Activated T-cell treated with anti-CD3 and anti-CD28 coated beads, Interleukin-2, amount 50 U/mL, for 24 hours (primary cell): ENCODE results near the gene SH3YL1.

Source experiments
- DNase-seq: peaks from one replicate; pipeline ENCODE4 v3.0.0-alpha.2; 2020
- H3K27ac Mint-ChIP-seq: 2 replicates; pipeline ENCODE4 v1.8.0; 2020; ENCODE audit warnings: mild to moderate bottlenecking, mixed read lengths
- H3K27me3 Mint-ChIP-seq: 2 replicates; pipeline ENCODE4 v1.8.0; 2020; ENCODE audit warnings: mixed read lengths
- H3K36me3 Mint-ChIP-seq: 2 replicates; pipeline ENCODE4 v1.8.0; 2020; ENCODE audit warnings: low read depth, mixed read lengths
- H3K4me1 Mint-ChIP-seq: 2 replicates; pipeline ENCODE4 v1.8.0; 2020; ENCODE audit warnings: low read depth, mixed read lengths
- H3K4me3 Mint-ChIP-seq: 2 replicates; pipeline ENCODE4 v1.8.0; 2020; ENCODE audit warnings: mild to moderate bottlenecking, moderate library complexity, mixed read lengths
- H3K9me3 Mint-ChIP-seq: 2 replicates; pipeline ENCODE4 v1.8.0; 2020; ENCODE audit warnings: mixed read lengths

Gene SH3YL1

DNA sequence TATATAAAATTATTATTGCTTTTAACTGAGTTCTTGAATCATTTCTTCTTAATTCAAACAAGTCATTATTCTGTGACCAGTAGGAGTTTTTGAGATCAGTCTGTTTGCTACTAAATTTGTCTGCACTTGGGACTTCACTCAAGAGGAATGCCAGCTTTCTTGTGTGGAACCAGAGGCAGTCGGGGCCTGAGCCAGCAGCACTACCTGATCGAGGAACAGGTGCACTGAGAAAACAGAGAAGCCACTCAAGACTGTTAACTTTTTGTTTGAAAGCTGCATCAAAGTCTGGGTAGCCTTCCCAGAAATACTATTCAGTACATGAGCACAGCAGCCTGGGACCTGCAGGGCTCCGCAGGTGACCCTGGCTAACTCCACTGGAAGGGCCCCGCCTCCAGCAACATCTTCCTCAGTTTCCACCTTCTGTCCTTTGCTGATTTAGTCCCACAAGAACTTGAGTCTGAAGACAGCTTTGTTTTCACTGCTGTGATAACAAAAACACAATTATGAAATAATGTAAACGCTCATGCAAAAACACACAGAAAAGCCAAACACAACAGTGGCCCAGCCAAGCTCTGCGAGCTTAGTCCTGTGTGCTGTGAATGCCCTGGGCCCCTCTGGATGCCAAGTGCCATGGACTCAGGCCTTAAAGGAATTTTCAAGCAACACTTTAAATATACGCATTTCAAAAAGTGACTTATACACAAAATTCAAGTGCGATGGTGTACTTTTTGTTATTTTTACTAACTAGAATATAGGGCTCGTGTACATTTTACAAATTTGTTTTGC lies 62.0 kb downstream of the SH3YL1 start:
- H3K4me3 Mint-ChIP-seq = no peak overlapping the region
- H3K4me1 Mint-ChIP-seq = peaks cover 13% of the 10 kb centered on the region
- H3K9me3 Mint-ChIP-seq = peaks cover 2% of the 10 kb centered on the region
- no peaks in the 10 kb centered on the region for H3K27me3 Mint-ChIP-seq
- no peak overlapping the region for H3K27ac Mint-ChIP-seq
- DNase-seq = no peak
- no peaks in the 10 kb centered on the region for H3K36me3 Mint-ChIP-seq

GRCh38 chr2:199041-199966 lies 64.5 kb downstream of the SH3YL1 start:
- DNase-seq = no peak
- Mint-ChIP-seq H3K36me3 (no peaks in the 10 kb centered on the region), H3K27me3 (no peaks in the 10 kb centered on the region), H3K4me3 (no peak overlapping the region), H3K9me3 (no peaks in the 10 kb centered on the region), H3K27ac (no peak overlapping the region), H3K4me1 (peaks cover 13% of the 10 kb centered on the region)

GRCh38 chr2:196406-196805 lies 67.4 kb downstream of the SH3YL1 start:
- Mint-ChIP-seq H3K4me3 (no peak overlapping the region), H3K9me3 (no peaks in the 10 kb centered on the region), H3K27ac (no peak overlapping the region), H3K27me3 (no peaks in the 10 kb centered on the region), H3K36me3 (no peaks in the 10 kb centered on the region), H3K4me1 (peaks cover 10% of the 10 kb centered on the region)
- DNase-seq = no peak

DNA sequence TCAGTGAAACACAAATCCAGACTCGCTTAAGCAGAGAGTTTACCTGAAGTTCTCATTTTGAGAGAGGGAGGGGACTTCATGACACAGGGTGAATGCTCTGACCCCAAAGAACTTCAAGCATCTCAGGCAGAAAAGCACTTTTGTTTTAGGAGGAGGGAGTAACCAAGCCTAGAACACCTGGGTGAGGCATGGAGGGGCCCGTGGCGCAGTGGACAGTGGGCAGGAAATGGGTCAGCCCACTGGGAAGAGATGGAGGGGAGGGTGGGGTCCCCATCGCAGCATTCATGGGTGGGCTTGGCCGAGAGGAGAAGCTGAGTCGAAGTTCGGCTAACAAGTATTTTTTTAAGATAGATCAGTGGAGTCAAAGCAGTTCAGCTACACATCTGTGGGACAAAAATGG lies 67.9 kb downstream of the SH3YL1 start:
- Mint-ChIP-seq H3K27ac (peak overlapping the region; percentile 22), H3K4me3 (no peak overlapping the region), H3K9me3 (no peaks in the 10 kb centered on the region), H3K27me3 (no peaks in the 10 kb centered on the region), H3K4me1 (peaks cover 10% of the 10 kb centered on the region), H3K36me3 (no peaks in the 10 kb centered on the region)
- no peak for DNase-seq

DNA sequence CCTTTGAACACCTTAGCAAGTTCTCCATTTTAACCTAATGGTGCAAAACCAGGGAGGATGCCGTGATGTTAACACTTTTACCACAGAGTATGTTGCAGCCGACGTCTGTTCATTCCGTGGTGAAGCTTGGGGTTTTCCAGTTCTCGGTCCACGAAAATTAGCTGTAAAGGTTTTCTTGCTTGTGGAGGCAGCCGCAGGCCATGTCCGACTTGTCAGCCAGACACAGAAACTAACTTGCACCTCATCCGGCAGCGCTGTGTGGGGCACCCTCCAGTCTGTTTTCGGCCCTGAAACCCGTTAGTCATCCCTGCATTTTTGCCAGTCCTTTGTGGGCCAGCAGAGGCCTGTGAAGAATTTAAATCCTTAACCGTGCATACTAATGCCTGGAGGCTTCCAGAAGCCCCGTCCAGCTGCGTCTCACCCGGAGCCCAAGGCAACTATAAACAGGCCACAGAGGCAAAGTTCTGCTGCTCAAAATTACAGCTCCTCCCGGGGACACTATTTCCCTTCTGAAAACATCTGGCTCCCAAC lies 70.6 kb downstream of the SH3YL1 start:
- no peak overlapping the region for H3K27ac Mint-ChIP-seq
- no peak overlapping the region for H3K4me3 Mint-ChIP-seq
- H3K4me1 Mint-ChIP-seq = peaks cover 10% of the 10 kb centered on the region
- DNase-seq = peak; percentile 36
- H3K36me3 Mint-ChIP-seq = no peaks in the 10 kb centered on the region
- no peaks in the 10 kb centered on the region for H3K27me3 Mint-ChIP-seq
- peaks cover 5% of the 10 kb centered on the region for H3K9me3 Mint-ChIP-seq

DNA sequence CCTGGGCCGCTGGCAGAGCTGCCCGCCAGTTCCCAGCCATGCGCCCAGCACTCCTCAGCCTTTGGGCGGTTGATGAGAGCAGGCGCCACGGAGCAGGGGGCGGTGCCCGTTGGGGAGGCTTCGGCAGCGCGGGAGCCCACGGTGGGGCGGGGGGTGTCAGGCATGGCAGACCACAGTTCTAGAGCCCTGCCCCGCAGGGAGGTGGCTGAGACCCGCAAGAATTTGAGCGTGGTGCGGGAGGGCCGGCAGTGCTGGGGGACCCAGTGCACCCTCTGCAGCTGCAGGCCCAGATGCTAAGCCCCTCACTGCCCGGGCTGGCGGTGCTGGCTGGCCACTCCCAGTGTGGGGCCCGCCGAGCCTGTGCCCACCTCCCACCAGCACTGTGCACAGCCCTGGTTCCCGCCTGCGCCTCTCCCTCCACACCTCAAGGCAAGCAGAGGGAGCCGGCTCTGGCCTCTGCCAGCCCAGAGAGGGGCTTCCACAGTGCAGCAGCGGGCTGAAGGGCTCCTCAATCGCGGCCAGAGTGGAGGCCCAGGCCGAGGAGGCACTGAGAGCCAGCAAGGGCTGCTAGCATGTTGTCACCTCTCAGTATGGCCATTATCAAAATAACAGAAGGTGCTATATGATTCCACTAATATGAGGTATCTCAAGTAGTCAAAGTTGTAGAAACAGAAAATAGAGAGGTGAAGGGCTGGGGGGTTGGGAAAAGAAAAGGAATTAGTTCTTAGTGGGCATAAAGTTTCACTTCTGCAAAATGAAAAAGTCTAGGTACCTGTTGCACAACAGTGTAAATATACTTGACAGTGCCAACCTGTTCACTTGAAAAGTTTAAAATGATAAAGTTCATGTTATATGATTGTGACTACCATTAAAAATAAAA lies 72.3 kb downstream of the SH3YL1 start:
- Mint-ChIP-seq H3K27me3 (no peaks in the 10 kb centered on the region), H3K4me3 (no peak overlapping the region), H3K9me3 (peaks cover 14% of the 10 kb centered on the region), H3K36me3 (peaks cover 3% of the 10 kb centered on the region), H3K4me1 (peaks cover 10% of the 10 kb centered on the region), H3K27ac (no peak overlapping the region)
- no peak for DNase-seq

GRCh38 chr2:187825-188224 lies 76.0 kb downstream of the SH3YL1 start:
- peaks cover 32% of the 10 kb centered on the region for H3K9me3 Mint-ChIP-seq
- no peaks in the 10 kb centered on the region for H3K27me3 Mint-ChIP-seq
- no peak overlapping the region for H3K4me3 Mint-ChIP-seq
- no peak overlapping the region for H3K27ac Mint-ChIP-seq
- peaks cover 22% of the 10 kb centered on the region for H3K4me1 Mint-ChIP-seq
- H3K36me3 Mint-ChIP-seq = peaks cover 7% of the 10 kb centered on the region
- DNase-seq = no peak

- DNase-seq = no peak
- Mint-ChIP-seq H3K36me3 (peaks cover 8% of the 10 kb centered on the region), H3K9me3 (peaks cover 34% of the 10 kb centered on the region), H3K4me1 (peaks cover 19% of the 10 kb centered on the region), H3K27me3 (no peaks in the 10 kb centered on the region), H3K4me3 (no peak overlapping the region), H3K27ac (no peak overlapping the region)
Observed at GRCh38 chr2:185221-185620, 78.6 kb downstream of the SH3YL1 start.

GRCh38 chr2:184695-185094 lies 79.1 kb downstream of the SH3YL1 start:
- Mint-ChIP-seq H3K27me3 (no peaks in the 10 kb centered on the region), H3K4me3 (no peak overlapping the region), H3K27ac (no peak overlapping the region), H3K4me1 (peaks cover 19% of the 10 kb centered on the region), H3K36me3 (peaks cover 8% of the 10 kb centered on the region), H3K9me3 (peaks cover 32% of the 10 kb centered on the region)
- no peak for DNase-seq

GRCh38 chr2:182509-183122 lies 81.2 kb downstream of the SH3YL1 start:
- no peaks in the 10 kb centered on the region for H3K27me3 Mint-ChIP-seq
- H3K4me1 Mint-ChIP-seq = peaks cover 26% of the 10 kb centered on the region
- no peak overlapping the region for H3K27ac Mint-ChIP-seq
- DNase-seq = no peak
- no peak overlapping the region for H3K4me3 Mint-ChIP-seq
- H3K9me3 Mint-ChIP-seq = peaks cover 28% of the 10 kb centered on the region
- peaks cover 8% of the 10 kb centered on the region for H3K36me3 Mint-ChIP-seq

DNA sequence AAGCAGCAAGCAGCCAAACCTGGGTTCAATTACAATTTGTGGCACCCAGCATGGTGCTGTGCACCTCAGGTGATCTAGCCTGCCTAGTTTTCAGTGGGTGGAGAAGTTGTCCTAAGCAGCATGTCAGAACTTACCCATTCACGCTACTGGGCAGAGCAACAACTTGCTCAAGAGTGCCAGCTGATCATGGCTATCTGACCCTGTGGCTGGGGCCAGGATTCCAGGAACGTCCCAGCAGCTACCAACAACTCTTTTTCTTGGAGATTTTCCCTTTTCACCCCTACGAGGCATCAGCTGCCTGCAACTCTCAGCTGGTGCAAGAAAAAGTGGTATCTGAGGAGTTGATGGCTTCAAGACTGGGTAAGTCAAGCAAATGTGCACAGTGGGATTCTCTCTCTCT lies 83.5 kb downstream of the SH3YL1 start:
- no peak overlapping the region for H3K27ac Mint-ChIP-seq
- H3K36me3 Mint-ChIP-seq = peaks cover 4% of the 10 kb centered on the region
- no peak overlapping the region for H3K4me3 Mint-ChIP-seq
- peaks cover 48% of the 10 kb centered on the region for H3K4me1 Mint-ChIP-seq
- peaks cover 13% of the 10 kb centered on the region for H3K9me3 Mint-ChIP-seq
- no peaks in the 10 kb centered on the region for H3K27me3 Mint-ChIP-seq
- DNase-seq = no peak

DNA sequence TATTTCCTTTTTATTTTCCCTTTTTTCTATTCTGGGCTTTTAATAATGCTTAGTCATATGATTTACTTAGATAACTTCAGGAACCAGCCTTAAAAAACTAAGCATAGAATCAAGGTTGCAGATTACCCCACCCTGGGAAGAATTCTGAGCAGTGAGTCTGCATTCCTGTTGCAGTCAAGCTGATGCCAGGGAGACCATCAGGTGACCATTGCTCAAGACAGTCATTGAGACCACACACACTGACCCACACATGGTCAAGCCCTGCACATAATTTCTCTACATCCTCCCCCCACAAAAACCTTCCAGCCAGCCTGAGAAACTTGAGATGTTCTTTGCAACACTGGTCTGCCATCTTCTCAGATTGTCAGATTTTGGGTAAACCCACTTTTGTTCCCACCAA lies 83.9 kb downstream of the SH3YL1 start:
- Mint-ChIP-seq H3K27me3 (no peaks in the 10 kb centered on the region), H3K4me1 (peaks cover 48% of the 10 kb centered on the region), H3K27ac (no peak overlapping the region), H3K36me3 (peaks cover 4% of the 10 kb centered on the region), H3K9me3 (peaks cover 9% of the 10 kb centered on the region), H3K4me3 (no peak overlapping the region)
- DNase-seq = no peak

DNA sequence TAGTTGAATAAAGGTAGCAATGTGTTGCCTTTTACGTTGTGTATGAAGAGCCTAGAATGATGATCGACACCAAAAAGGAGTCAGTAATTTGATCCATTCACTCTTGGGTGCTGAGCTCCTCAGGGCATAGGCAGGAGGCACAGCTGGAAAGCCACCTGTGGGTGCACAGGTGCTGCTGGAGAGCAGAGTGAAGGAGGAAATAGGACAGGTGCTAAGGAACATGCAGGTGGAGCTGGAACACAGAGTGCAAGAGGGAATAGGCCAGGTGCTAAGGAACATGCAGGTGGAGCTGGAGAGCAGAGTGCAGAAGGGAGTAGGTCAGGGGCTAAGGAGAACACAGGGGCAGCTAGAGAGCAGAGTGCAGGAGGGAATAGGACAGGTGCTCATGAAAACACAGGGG lies 86.1 kb downstream of the SH3YL1 start:
- DNase-seq = no peak
- Mint-ChIP-seq H3K27ac (peak overlapping the region; percentile 11), H3K4me1 (peaks cover 34% of the 10 kb centered on the region), H3K9me3 (peaks cover 1% of the 10 kb centered on the region), H3K36me3 (peaks cover under 1% of the 10 kb centered on the region), H3K4me3 (no peak overlapping the region), H3K27me3 (no peaks in the 10 kb centered on the region)

DNA sequence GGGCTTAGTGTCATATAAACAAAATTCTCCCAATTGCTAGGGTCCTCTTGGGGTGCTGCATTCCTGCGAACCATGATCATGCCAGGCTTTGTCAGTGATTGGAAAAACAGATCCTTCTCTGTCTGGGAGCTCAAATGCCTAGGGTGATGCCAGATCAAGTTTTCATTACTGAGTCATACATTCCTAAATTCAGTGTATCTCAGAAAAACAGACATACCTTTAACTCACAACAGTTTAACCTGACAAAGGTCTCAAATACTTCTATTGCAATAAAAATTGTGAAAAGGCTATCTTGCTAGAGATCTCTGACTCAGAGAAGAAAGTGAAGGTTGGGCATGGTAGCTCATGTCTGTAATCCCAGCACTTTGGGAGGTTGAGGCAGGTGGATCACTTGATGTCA lies 86.9 kb downstream of the SH3YL1 start:
- no peak for DNase-seq
- H3K27me3 Mint-ChIP-seq = no peaks in the 10 kb centered on the region
- H3K27ac Mint-ChIP-seq = no peak overlapping the region
- no peak overlapping the region for H3K4me3 Mint-ChIP-seq
- peaks cover 1% of the 10 kb centered on the region for H3K9me3 Mint-ChIP-seq
- H3K4me1 Mint-ChIP-seq = peaks cover 34% of the 10 kb centered on the region
- H3K36me3 Mint-ChIP-seq = no peaks in the 10 kb centered on the region
